ENCODE results near the gene MYCBPAP. TPM values are rescaled to one million over a fixed set of nuclear protein-coding genes. Genes with fewer than 3 reads are reported as not detected.
A peak's percentile ranks its signal among the peaks of the same experiment; 100 is the strongest.

Gene MYCBPAP
- total RNA-seq, 1 donor from 2014 or later: 1.3 TPM

DNA sequence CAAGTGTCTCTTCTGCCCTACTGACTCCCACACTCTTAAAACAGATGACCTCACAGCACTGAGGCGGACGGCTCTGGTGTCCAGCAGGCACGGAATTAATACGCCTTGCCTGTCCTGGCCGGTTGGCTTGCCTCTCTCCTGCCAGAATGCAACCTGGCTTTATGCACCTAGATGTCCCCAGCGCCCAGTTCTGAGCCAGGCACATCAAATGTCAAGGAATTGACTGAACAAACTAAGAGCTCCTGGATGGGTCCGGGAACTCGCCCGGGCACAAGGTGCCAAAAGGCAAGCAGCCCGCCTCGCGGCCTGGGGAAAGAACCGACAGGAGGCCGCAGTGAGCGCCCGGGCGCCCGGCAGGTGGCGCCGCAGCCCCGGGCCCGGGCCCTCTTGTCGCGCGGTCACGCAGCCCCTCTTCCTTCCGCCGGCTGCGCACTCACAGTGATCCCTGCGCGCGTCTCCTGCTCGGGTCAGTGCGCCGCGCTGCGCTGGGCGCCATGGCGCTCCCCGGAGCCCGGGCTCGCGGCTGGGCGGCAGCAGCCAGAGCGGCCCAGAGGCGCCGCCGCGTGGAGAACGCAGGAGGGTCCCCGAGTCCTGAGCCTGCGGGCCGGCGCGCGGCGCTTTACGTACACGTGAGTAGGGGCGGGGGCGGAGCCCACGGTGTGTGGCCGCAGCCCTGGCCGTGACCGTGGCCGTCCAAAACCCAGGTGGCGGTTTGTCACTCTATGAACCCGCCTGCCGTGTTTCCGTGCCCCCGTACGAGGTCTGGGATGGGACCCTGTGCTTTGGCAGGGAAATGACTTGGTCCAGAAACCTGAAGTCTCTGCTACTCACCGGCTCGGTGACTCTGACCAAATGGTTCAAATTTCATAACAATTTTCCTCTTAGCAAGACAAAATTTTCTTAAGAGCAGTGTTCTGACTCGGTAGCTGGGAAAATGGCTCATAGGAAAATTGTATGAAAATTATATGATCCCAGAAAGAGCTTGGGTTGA lies 29.6 kb upstream of the MYCBPAP start, which contains the start of gene RSAD1:
TSS of gene RSAD1 (plus strand) at position 470 of the 991 bp plus-strand sequence. CDS start at position 495, 25 bp downstream.
- Histone ChIP-seq H3K27ac (peak within 1 kb of the TSS; percentile 73), H3K4me3 (peak within 1 kb of the TSS; percentile 89), H3K9me3 (no peaks in the 10 kb centered on the region), H3K27me3 (no peaks in the 10 kb centered on the region), H3K36me3 (peaks cover 16% of the 10 kb centered on the region), H3K4me1 (peaks cover 14% of the 10 kb centered on the region)
- DNase-seq: peak; percentile 93
- intact Hi-C loops (cut with DNase I): no loop called here
- TF ChIP-seq, protein P1, sequence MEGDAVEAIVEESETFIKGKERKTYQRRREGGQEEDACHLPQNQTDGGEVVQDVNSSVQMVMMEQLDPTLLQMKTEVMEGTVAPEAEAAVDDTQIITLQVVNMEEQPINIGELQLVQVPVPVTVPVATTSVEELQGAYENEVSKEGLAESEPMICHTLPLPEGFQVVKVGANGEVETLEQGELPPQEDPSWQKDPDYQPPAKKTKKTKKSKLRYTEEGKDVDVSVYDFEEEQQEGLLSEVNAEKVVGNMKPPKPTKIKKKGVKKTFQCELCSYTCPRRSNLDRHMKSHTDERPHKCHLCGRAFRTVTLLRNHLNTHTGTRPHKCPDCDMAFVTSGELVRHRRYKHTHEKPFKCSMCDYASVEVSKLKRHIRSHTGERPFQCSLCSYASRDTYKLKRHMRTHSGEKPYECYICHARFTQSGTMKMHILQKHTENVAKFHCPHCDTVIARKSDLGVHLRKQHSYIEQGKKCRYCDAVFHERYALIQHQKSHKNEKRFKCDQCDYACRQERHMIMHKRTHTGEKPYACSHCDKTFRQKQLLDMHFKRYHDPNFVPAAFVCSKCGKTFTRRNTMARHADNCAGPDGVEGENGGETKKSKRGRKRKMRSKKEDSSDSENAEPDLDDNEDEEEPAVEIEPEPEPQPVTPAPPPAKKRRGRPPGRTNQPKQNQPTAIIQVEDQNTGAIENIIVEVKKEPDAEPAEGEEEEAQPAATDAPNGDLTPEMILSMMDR (IDR thresholded peaks at IDR 0.05): peak; percentile 92
- ATAC-seq: peak; percentile 94

DNA sequence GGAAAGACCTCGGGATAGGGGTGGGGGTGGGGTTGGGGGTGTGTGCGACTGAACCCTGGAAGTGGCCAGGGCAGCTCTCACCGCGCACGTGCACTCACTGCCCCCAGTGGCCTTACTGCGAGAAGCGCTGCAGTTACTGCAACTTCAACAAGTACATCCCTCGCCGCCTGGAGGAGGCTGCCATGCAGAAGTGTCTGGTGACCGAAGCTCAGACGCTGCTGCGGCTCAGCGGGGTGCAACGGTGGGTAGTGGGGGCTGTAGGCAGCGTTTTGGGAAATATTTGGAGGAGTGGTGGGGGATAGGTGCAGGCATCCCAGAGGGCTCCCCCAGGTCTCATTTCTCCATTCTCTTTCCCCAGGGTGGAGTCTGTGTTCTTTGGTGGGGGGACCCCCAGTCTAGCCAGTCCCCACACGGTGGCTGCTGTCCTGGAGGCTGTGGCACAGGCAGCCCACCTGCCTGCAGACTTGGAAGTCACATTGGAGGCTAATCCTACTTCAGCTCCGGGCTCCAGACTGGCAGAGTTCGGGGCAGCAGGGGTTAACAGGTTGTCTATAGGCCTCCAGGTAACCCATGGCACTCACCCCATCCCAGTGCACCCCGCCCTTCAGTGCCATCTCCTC lies 28.6 kb upstream of the MYCBPAP start:
- intact Hi-C loops (cut with DNase I): no loop called here
- Histone ChIP-seq H3K4me3 (peak overlapping the region; percentile 89), H3K27me3 (no peaks in the 10 kb centered on the region), H3K9me3 (no peaks in the 10 kb centered on the region), H3K27ac (peak overlapping the region; percentile 73), H3K4me1 (peaks cover 14% of the 10 kb centered on the region), H3K36me3 (peaks cover 25% of the 10 kb centered on the region)
- peak; percentile 90 for DNase-seq
- peak; percentile 69 for ATAC-seq
- TF ChIP-seq, protein P1 (IDR thresholded peaks at IDR 0.05): peak; percentile 56

DNA sequence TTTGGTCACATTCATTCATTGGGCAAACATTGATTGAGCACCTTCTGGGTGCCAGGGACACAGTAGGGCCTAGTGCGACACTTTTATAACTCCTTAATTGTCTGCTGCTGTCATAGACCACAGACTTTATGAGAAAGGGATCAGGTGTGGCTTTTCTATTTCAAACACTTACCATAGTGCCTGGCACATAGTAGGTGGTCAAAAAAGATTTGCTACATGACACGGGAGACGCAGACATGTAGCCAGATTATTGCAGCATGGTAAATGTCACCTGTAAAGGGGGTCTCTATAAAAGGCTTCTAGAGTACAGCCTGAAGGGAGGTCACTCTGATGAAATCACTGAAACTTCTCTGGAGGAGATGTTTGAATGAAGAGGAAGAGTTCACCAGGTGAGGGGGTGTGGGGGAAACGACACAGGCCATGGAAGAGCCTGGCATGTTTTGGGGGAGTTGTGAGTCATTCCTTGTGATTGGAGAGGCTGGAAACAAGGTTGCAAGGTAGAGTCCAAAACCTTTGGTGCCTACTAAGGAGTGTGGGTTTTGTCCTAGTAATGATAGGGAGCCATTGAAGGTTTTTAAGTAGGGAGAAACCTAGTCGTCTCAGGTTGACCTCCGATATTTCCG lies 28.0 kb upstream of the MYCBPAP start:
- intact Hi-C loops (cut with DNase I): no loop called here
- Histone ChIP-seq H3K4me3 (no peak overlapping the region), H3K36me3 (peaks cover 31% of the 10 kb centered on the region), H3K27ac (no peak overlapping the region), H3K9me3 (no peaks in the 10 kb centered on the region), H3K27me3 (no peaks in the 10 kb centered on the region), H3K4me1 (peaks cover 14% of the 10 kb centered on the region)
- ATAC-seq (no peak), DNase-seq (no peak)
- TF ChIP-seq, protein P1 (IDR thresholded peaks at IDR 0.05): no peak

DNA sequence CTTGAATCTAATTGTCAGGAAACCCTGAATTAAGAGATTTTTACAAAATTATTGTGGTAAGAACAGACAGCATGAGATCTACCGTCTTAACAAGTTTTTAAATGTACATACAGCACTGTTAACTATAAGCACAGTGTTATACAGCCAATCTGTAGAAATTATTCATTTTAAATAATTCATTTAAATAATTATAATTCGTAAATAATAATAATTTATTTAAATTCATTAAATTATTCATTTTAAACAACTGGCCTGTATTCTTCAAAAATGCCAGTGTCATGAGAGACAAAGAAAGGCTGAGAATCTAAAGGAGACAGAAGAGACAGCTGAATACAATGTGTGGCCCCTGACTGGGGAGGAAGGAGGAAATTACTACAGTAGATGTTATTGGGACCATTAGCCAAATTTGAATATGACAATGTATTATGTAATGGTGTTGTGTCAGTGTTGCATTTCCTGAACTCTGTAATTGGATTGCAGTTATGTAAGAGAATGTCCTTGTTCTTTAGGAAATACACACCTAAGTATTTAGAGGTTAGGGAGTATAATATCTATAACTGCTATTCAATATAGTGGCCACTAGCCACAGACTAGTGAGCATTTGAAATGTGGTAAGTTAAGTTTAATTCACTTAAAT lies 27.3 kb upstream of the MYCBPAP start:
- H3K36me3 ChIP-seq: peaks cover 37% of the 10 kb centered on the region
- no peaks in the 10 kb centered on the region for H3K9me3 ChIP-seq
- ATAC-seq: no peak
- DNase-seq: no peak
- no peak overlapping the region for H3K27ac ChIP-seq
- peaks cover 14% of the 10 kb centered on the region for H3K4me1 ChIP-seq
- no peak overlapping the region for H3K4me3 ChIP-seq
- intact Hi-C loops (cut with DNase I): no loop called here
- TF ChIP-seq, protein P1 (IDR thresholded peaks at IDR 0.05): no peak
- H3K27me3 ChIP-seq: no peaks in the 10 kb centered on the region

DNA sequence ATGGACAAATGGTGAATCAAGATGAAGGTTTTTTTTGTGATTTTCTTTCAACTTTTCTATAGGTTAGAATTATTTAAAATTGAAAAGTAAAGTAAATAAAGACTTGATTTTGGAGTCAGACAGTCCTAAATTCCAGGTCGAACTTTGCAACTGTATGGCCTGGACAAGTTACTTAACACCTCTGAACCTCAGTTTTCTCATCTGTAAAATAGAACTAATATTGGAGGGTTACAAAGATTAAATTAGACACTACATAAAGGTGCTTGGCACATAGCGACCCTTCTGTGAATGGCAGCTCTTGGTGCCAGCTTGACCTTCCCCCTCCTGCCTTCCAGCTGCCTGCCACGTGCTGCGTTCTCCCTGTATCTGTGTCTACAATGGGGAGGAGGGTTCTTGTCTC lies 26.6 kb upstream of the MYCBPAP start:
- peaks cover 14% of the 10 kb centered on the region for H3K4me1 ChIP-seq
- ATAC-seq (no peak), DNase-seq (no peak)
- intact Hi-C loops (cut with DNase I): no loop called here
- TF ChIP-seq, protein P1 (IDR thresholded peaks at IDR 0.05): no peak
- no peaks in the 10 kb centered on the region for H3K27me3 ChIP-seq
- no peaks in the 10 kb centered on the region for H3K9me3 ChIP-seq
- H3K27ac ChIP-seq: no peak overlapping the region
- H3K4me3 ChIP-seq: no peak overlapping the region
- peaks cover 37% of the 10 kb centered on the region for H3K36me3 ChIP-seq

Data from upper lobe of right lung (tissue), 1 donor.